Cardiac muscle cell (in vitro differentiated cells and primary cell): ENCODE data around the gene SLC43A1. TPM values are rescaled to one million over a fixed set of nuclear protein-coding genes. Genes with fewer than 3 reads are reported as not detected.

Experiments
- DNase-seq, 2 donors: peaks; one replicate each; pipeline versions ENCODE4 v3.0.0 to v3.0.0-alpha.2; 2010 to 2017; ENCODE audit warnings: low read depth in 1 of 2, low spot score in 1 of 2
- H3K27ac ChIP-seq: fragments of 200-600 bp; sonication (generic); 2 replicates; pipeline ENCODE4 v1.5.1; 2016
- H3K27me3 ChIP-seq: fragments of 200-600 bp; sonication (generic); 2 replicates; pipeline ENCODE4 v1.6.0; 2016; ENCODE audit warnings: control low read depth
- H3K36me3 ChIP-seq: fragments of 200-600 bp; sonication (generic); 2 replicates; pipeline ENCODE4 v1.5.1; 2016; ENCODE audit warnings: control low read depth
- H3K4me1 ChIP-seq: fragments of 200-600 bp; sonication (generic); 2 replicates; pipeline ENCODE4 v1.8.1; 2017; ENCODE audit warnings: low read depth, mild to moderate bottlenecking, mixed run types
- H3K4me3 ChIP-seq: fragments of 200-600 bp; sonication (generic); 2 replicates; pipeline ENCODE4 v1.5.1; 2016; ENCODE audit warnings: mild to moderate bottlenecking
- H3K9me3 ChIP-seq: fragments of 200-600 bp; sonication (generic); 2 replicates; pipeline ENCODE4 v1.5.1; 2017; ENCODE audit warnings: low read depth, mild to moderate bottlenecking, control low read depth
- polyA plus RNA-seq: library from polyadenylated mRNA; unstranded; fragments of >200 nt; fragmentation: Nextera tagmentation; extraction: Ambion mirVana; gene quantifications from 2 replicates; pipeline ENCODE4 v1.2.1, GENCODE V29; 2016
- total RNA-seq: library from RNA; depleted of rRNA; stranded (reverse); fragments of >200 nt; gene quantifications from 2 replicates; pipeline ENCODE4 v1.2.3, GENCODE V29; 2016
- TF ChIP-seq, protein P1 (sequence below): IDR thresholded peaks from 2 replicates; pipeline ENCODE4 v1.5.1; 2012; ENCODE audit warnings: low read depth, mild to moderate bottlenecking, low read length

Gene SLC43A1
- total and polyA plus RNA-seq, 2 experiments from 2014 or later, result 11.2 to 24.6 TPM

DNA sequence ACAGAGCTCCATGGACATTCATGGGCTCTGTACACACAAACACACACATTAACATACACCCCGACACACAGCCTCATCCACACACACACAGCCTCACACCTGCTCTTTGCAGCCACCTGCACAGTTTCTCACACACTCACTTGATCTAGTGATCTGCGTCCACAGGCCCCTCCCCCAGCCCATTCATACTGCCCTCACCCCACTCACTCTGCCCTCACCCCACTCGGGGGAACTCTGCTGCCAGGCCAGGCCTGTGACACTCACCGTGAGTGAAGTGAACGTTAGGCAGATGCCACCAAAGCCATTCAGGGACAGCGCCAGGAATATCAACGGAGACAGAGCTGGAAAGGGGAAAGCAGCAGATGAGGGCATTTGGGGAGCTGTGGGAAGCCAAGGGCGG, 15.0 kb downstream of the SLC43A1 start:
- TF ChIP-seq, protein P1, sequence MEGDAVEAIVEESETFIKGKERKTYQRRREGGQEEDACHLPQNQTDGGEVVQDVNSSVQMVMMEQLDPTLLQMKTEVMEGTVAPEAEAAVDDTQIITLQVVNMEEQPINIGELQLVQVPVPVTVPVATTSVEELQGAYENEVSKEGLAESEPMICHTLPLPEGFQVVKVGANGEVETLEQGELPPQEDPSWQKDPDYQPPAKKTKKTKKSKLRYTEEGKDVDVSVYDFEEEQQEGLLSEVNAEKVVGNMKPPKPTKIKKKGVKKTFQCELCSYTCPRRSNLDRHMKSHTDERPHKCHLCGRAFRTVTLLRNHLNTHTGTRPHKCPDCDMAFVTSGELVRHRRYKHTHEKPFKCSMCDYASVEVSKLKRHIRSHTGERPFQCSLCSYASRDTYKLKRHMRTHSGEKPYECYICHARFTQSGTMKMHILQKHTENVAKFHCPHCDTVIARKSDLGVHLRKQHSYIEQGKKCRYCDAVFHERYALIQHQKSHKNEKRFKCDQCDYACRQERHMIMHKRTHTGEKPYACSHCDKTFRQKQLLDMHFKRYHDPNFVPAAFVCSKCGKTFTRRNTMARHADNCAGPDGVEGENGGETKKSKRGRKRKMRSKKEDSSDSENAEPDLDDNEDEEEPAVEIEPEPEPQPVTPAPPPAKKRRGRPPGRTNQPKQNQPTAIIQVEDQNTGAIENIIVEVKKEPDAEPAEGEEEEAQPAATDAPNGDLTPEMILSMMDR, result no peak
- H3K4me1 ChIP-seq, result peaks cover 18% of the 10 kb centered on the region
- H3K27me3 ChIP-seq, result no peaks in the 10 kb centered on the region
- H3K4me3 ChIP-seq, result no peak overlapping the region
- no peak overlapping the region for H3K27ac ChIP-seq
- no peaks in the 10 kb centered on the region for H3K9me3 ChIP-seq
- DNase-seq, result no peak
- H3K36me3 ChIP-seq, result no peaks in the 10 kb centered on the region

DNA sequence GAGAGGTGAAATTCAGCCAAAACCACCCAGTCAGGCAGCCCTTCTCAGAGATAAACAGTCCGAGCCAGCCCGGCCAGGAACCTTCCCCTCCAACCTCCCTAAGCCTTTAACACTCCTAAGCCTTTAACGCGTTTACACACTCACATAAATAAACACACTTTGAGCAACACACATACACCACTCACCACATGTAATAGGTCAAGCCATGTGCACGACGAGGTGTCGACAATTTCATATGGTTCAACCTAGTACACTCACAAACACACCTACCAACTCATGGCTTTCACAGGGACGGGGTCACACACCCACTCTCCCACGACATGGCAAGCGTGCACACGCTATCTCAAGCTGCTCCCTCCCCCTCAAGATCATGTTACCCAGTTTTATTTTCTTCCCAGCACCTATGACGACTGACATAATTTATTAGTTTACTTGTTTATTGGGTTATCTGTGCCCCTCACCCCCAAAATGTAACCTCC, 15.5 kb downstream of the SLC43A1 start:
- Histone ChIP-seq H3K27ac (peak overlapping the region; percentile 64), H3K4me3 (no peak overlapping the region), H3K4me1 (peaks cover 18% of the 10 kb centered on the region), H3K9me3 (no peaks in the 10 kb centered on the region), H3K36me3 (no peaks in the 10 kb centered on the region), H3K27me3 (no peaks in the 10 kb centered on the region)
- TF ChIP-seq, protein P1, result no peak
- no peak for DNase-seq

DNA sequence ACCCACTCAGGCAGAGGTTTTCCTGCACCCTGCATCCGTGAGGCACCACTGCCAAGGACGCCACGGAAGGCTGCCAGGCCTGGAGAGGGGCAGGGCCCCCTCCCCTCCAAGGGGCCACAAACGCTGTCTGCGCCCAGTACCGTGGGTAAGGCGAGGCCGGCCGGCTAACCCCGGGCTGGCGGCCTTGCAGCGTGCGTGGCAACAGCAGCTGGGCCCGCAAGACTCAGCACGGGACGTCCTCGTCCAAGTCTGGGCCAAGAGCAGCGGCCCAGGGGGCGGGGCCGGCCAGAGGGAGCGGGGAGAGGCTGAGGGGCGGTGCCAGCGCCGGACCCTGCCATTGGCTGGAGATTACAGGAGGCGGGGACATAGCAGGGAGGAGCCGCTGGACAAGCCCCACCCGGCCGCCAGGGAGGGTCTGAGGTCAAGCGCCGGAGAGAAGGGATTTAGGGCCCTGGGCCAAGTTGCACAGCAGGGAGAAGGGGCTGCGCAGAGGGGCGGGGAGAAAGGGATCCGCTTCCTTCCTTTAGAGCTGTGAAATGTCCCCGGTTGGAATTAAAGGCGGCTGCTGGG, 16.0 kb downstream of the SLC43A1 start:
- TF ChIP-seq, protein P1, result no peak
- Histone ChIP-seq H3K4me3 (no peak overlapping the region), H3K9me3 (no peaks in the 10 kb centered on the region), H3K27me3 (no peaks in the 10 kb centered on the region), H3K4me1 (peaks cover 18% of the 10 kb centered on the region), H3K36me3 (no peaks in the 10 kb centered on the region), H3K27ac (peak overlapping the region; percentile 64)
- DNase-seq, result peak; percentile 98 to 99

DNA sequence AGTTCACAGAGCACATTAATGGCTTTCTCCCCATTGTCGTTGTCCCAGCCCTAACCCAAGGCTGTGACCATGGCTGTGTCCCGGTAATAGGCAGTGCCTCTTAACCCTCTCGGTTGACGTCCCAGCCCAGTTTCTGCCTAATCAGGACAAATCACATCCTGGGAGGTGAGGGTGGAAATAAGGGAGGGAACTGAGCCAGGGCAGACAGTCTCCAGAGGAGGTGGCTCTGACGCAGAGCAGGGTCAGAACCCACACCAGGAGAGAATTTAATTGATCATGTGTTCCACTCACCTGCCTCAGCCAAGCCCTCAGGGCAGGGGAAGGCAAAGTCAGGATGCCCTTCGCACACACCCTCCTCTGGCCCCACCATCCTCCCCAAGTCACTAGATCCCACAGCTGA, 17.0 kb downstream of the SLC43A1 start:
- H3K9me3 ChIP-seq, result no peaks in the 10 kb centered on the region

DNA sequence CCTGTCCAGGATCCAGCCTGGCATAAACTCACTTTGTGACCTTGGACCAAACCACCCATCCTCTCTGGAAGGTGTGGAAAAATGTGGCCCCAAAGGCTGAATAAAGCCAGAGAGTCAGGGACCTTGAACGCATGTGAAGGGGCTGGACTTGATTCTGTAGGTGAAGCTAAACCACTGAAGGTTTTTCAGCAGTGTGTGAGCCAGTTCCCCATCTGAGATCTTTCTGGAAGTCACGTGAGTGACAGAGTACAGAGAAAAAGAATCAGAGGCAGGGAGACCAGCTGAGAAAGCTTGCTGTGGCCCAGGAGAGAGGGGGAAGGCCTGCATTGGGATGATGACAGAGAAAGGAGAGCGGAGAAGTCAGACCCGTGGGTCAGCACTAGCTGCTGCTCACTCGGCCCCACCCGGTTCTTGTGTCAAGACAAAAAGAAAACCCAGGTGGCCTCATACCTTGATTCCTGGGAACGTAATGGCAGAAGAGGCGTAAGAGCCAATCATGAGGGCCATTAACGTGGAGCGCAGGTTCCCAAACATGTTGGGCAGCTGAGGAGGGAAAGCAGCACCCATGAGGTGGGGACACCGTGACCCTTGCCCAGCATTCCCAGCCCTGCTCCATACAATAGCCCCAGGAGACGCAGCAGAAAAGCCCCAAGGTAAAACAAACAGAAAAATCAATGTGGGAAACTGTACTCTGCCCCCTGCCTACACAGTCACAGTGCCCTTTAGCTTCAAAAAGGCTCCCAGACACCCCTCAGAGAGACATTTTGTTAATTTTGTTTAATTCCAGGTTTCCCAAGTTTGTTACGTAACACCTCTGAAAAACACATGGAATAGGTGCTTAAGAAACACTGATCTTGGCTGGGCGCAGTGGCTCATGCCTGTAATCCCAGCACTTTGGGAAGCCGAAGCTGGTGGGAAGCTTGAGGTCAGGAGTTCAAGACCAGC, 17.9 kb downstream of the SLC43A1 start:
- TF ChIP-seq, protein P1, result no peak

More for the DNA sequence above, 17.0 kb downstream of the SLC43A1 start:
- H3K27ac ChIP-seq, result no peak overlapping the region
- peaks cover 18% of the 10 kb centered on the region for H3K4me1 ChIP-seq
- no peak overlapping the region for H3K4me3 ChIP-seq
- no peaks in the 10 kb centered on the region for H3K36me3 ChIP-seq
- no peak for DNase-seq
- no peaks in the 10 kb centered on the region for H3K27me3 ChIP-seq
- TF ChIP-seq, protein P1, result no peak

More for the DNA sequence above, 17.9 kb downstream of the SLC43A1 start:
- DNase-seq, result no peak
- Histone ChIP-seq H3K27me3 (no peaks in the 10 kb centered on the region), H3K4me1 (peaks cover 18% of the 10 kb centered on the region), H3K36me3 (no peaks in the 10 kb centered on the region), H3K27ac (no peak overlapping the region), H3K4me3 (no peak overlapping the region), H3K9me3 (no peaks in the 10 kb centered on the region)
